Upper lobe of left lung (tissue), 6 donors: ENCODE measurements around the gene SLC7A6OS. TPM values are rescaled to one million over a fixed set of nuclear protein-coding genes. Genes with fewer than 3 reads are reported as not detected.

Experiments used
- ATAC-seq, 2 donors: fragments of 200-7000 bp; cut with Tn5 transposase; one replicate each; pipeline ENCODE4 v1.9.1; 2022; ENCODE audit warnings: mild to moderate bottlenecking in 2 of 2, moderate library complexity in 2 of 2; ENCODE audit not compliant: low FRiP score in 2 of 2
- DNase-seq, 2 donors: peaks; one replicate each; pipeline ENCODE4 v3.0.0-alpha.2; 2019 to 2020
- H3K27ac ChIP-seq, 4 donors: fragments of 200-600 bp; sonication (generic); one replicate each; pipeline ENCODE4 v1.5.1; 2016 to 2019
- H3K27me3 ChIP-seq, 4 donors: fragments of 200-600 bp; sonication (generic); one replicate each; pipeline ENCODE4 v1.5.1; 2017 to 2019
- H3K36me3 ChIP-seq, 4 donors: fragments of 200-600 bp; sonication (generic); one replicate each; pipeline ENCODE4 v1.5.1; 2016 to 2019
- H3K4me1 ChIP-seq, 4 donors: fragments of 200-600 bp; sonication (generic); one replicate each; pipeline ENCODE4 v1.5.1; 2018 to 2019
- H3K4me3 ChIP-seq, 4 donors: fragments of 200-600 bp; sonication (generic); one replicate each; pipeline ENCODE4 v1.5.1; 2017 to 2019; ENCODE audit warnings: mild to moderate bottlenecking in 2 of 4, moderate library complexity in 1 of 4
- H3K9me3 ChIP-seq, 4 donors: fragments of 200-600 bp; sonication (generic); one replicate each; pipeline ENCODE4 v1.5.1; 2018 to 2019
- CTCF ChIP-seq, 6 experiments: fragments of 450-650 bp in 4 of 6; fragments of 200-600 bp in 2 of 6; sonication (generic) in 2 of 6; IDR thresholded peaks; one replicate each; pipeline ENCODE4 v1.5.1; 2016 to 2019; ENCODE audit warnings: antibody characterized with exemption in 6 of 6
- EP300 ChIP-seq, 4 donors: sonication (generic); formaldehyde crosslinking; IDR thresholded peaks; one replicate each; pipeline ENCODE4 v1.5.1; 2017; ENCODE audit warnings: antibody characterized with exemption in 4 of 4, control low read depth in 2 of 4
- POLR2A ChIP-seq, 4 donors: fragments of 450-650 bp; IDR thresholded peaks; one replicate each; pipeline ENCODE4 v1.5.1; 2016 to 2017; ENCODE audit warnings: antibody characterized with exemption in 4 of 4, mild to moderate bottlenecking in 2 of 4
- POLR2AphosphoS5 ChIP-seq, 2 donors: sonication (generic); formaldehyde crosslinking; IDR thresholded peaks; one replicate each; pipeline ENCODE4 v1.5.1; 2017; ENCODE audit warnings: antibody characterized with exemption in 2 of 2
- WGBS, 2 donors: methylation state at CpG; one replicate each; pipeline ENCODE4 v1.1.5; 2017 to 2018; 5-methylcytosine and 5-hydroxymethylcytosine counted together
- total RNA-seq, 6 donors: library from RNA; depleted of rRNA in 4 of 6; stranded (reverse); fragments of >200 nt in 4 of 6; gene quantifications; one replicate each; pipeline versions ENCODE4 v1.1.0 to v1.2.1, GENCODE V29; 2016 to 2021
- donor health status: DM: no; HTN: no; CAD: no; lungs with moderate emphysema.
- donor health status: DM: no; HTN: yes; CAD: no; lungs with severe emphysema.

The SLC7A6OS gene
- total RNA-seq, 6 donors from 2014 or later = 9.9 to 35.6 (median 18.5) TPM

GRCh38 chr16:68349838-68350410, 39.2 kb upstream of the SLC7A6OS start:
- TF ChIP-seq EP300 (IDR thresholded peaks at IDR 0.05) = no peak
- TF ChIP-seq POLR2AphosphoS5 (IDR thresholded peaks at IDR 0.05) = no peak
- TF ChIP-seq POLR2A (IDR thresholded peaks at IDR 0.05) = no peak
- no peak for TF ChIP-seq CTCF (IDR thresholded peaks at IDR 0.05)
- no peaks in the 10 kb centered on the region for H3K27me3 ChIP-seq
- no peak overlapping the region for H3K4me3 ChIP-seq
- no peaks in the 10 kb centered on the region for H3K9me3 ChIP-seq
- peaks cover 0 to 8% (median 3%) of the 10 kb centered on the region in 4 donors for H3K4me1 ChIP-seq
- WGBS, 2 donors = 94 to 95% methylated on average over 10 of the region's 10 CpGs
- DNase-seq (no peak), ATAC-seq (no peak)
- H3K27ac ChIP-seq = no peak overlapping the region
- H3K36me3 ChIP-seq = peaks cover 9 to 98% (median 82%) of the 10 kb centered on the region in 4 donors

- Histone ChIP-seq H3K27me3 (no peaks in the 10 kb centered on the region), H3K4me3 (no peak overlapping the region), H3K27ac (no peak overlapping the region), H3K4me1 (peaks cover 0 to 8% (median 3%) of the 10 kb centered on the region in 4 donors), H3K9me3 (no peaks in the 10 kb centered on the region), H3K36me3 (peaks cover 9 to 94% (median 73%) of the 10 kb centered on the region in 4 donors)
- TF ChIP-seq EP300 (IDR thresholded peaks at IDR 0.05) (no peak), POLR2A (IDR thresholded peaks at IDR 0.05) (no peak), CTCF (IDR thresholded peaks at IDR 0.05) (no peak), POLR2AphosphoS5 (IDR thresholded peaks at IDR 0.05) (no peak)
- WGBS, 2 donors = 93% methylated on average over 27 of the region's 27 CpGs
- DNase-seq (no peak), ATAC-seq (no peak)
Observed at GRCh38 chr16:68348639-68349445, 38.1 kb upstream of the SLC7A6OS start.

DNA sequence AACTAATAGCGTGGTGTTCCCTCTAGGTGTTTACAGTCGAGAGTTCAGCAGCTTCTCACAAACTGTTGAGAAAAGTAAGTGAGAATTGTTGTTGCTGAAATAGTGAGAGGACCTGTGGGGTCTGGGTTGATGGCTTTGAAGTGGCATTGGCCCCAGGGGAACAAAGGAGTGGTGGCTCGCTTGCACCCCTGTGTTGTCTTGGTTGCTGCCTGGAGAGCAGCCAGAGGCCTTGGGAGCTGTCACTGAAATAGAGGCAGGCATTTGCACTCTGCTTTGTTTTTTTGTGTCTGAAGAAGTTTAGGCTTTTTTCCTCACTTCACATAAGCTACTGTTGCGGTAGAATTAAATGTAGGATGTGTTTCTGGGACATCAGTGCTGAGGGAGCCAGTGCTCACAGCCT, 36.9 kb upstream of the SLC7A6OS start:
- no peak for TF ChIP-seq POLR2AphosphoS5 (IDR thresholded peaks at IDR 0.05)
- TF ChIP-seq POLR2A (IDR thresholded peaks at IDR 0.05) = no peak
- no peak for TF ChIP-seq EP300 (IDR thresholded peaks at IDR 0.05)
- no peak for TF ChIP-seq CTCF (IDR thresholded peaks at IDR 0.05)
- Histone ChIP-seq H3K9me3 (no peaks in the 10 kb centered on the region), H3K27me3 (no peaks in the 10 kb centered on the region), H3K36me3 (peaks cover 10 to 90% (median 68%) of the 10 kb centered on the region in 4 donors), H3K4me1 (peaks cover 0 to 8% (median 3%) of the 10 kb centered on the region in 4 donors), H3K4me3 (no peak overlapping the region), H3K27ac (no peak overlapping the region)
- ATAC-seq (no peak), DNase-seq (no peak)
- WGBS, 2 donors = 84 to 86% methylated on average over 4 of the region's 4 CpGs

GRCh38 chr16:68346892-68347480, 36.2 kb upstream of the SLC7A6OS start:
- Histone ChIP-seq H3K27ac (no peak overlapping the region), H3K27me3 (no peaks in the 10 kb centered on the region), H3K4me1 (peaks cover 0 to 6% (median 3%) of the 10 kb centered on the region in 4 donors), H3K36me3 (peaks cover 13 to 90% (median 68%) of the 10 kb centered on the region in 4 donors), H3K9me3 (no peaks in the 10 kb centered on the region), H3K4me3 (no peak overlapping the region)
- 78 to 92% methylated on average over 6 to 12 of the region's 12 CpGs for WGBS, 2 donors
- no peak for DNase-seq
- no peak for TF ChIP-seq POLR2A (IDR thresholded peaks at IDR 0.05)
- TF ChIP-seq POLR2AphosphoS5 (IDR thresholded peaks at IDR 0.05) = no peak
- no peak for TF ChIP-seq EP300 (IDR thresholded peaks at IDR 0.05)
- no peak for TF ChIP-seq CTCF (IDR thresholded peaks at IDR 0.05)
- ATAC-seq = no peak
